Hepatocyte (in vitro differentiated cells): ENCODE results near the gene MECR. TPM values are rescaled to one million over a fixed set of nuclear protein-coding genes. Genes with fewer than 3 reads are reported as not detected.

ENCODE experiments used
- DNase-seq: peaks from one replicate; pipeline ENCODE4 v3.0.0-alpha.2; 2016; ENCODE audit warnings: low spot score
- H2AFZ ChIP-seq: fragments of 200-600 bp; sonication (generic); 2 replicates; pipeline ENCODE4 v1.6.0; 2016; ENCODE audit warnings: antibody characterized with exemption, mild to moderate bottlenecking
- H3K27ac ChIP-seq: fragments of 200-600 bp; sonication (generic); 2 replicates; pipeline ENCODE4 v1.5.1; 2016; ENCODE audit warnings: mild to moderate bottlenecking
- H3K27me3 ChIP-seq: fragments of 200-600 bp; sonication (generic); 2 replicates; pipeline ENCODE4 v1.6.1; 2016
- H3K36me3 ChIP-seq: fragments of 200-600 bp; sonication (generic); replicated peaks from 2 replicates; pipeline ENCODE4 v1.5.1; 2016; ENCODE audit warnings: low read depth; ENCODE audit not compliant: insufficient read depth
- H3K4me1 ChIP-seq: fragments of 200-600 bp; sonication (generic); 2 replicates; pipeline ENCODE4 v1.5.1; 2016; ENCODE audit warnings: mild to moderate bottlenecking, moderate library complexity; ENCODE audit not compliant: insufficient read depth
- H3K4me2 ChIP-seq: fragments of 200-600 bp; sonication (generic); 2 replicates; pipeline ENCODE4 v1.6.0; 2016
- H3K4me3 ChIP-seq: fragments of 200-600 bp; sonication (generic); 2 replicates; pipeline ENCODE4 v1.5.1; 2016; ENCODE audit warnings: mild to moderate bottlenecking
- H3K79me2 ChIP-seq: fragments of 200-600 bp; sonication (generic); 2 replicates; pipeline ENCODE4 v1.6.0; 2017; ENCODE audit warnings: mild to moderate bottlenecking
- H3K9me2 ChIP-seq: fragments of 200-600 bp; sonication (generic); replicated peaks from 2 replicates; pipeline ENCODE4 v1.6.0; 2017; ENCODE audit warnings: mild to moderate bottlenecking; ENCODE audit not compliant: insufficient read depth
- H3K9me3 ChIP-seq: fragments of 200-600 bp; sonication (generic); 2 replicates; pipeline ENCODE4 v1.5.1; 2016; ENCODE audit warnings: low read depth, mild to moderate bottlenecking
- H4K20me1 ChIP-seq: fragments of 200-600 bp; sonication (generic); 2 replicates; pipeline ENCODE4 v1.6.0; 2016; ENCODE audit warnings: mild to moderate bottlenecking; ENCODE audit not compliant: insufficient read depth, poor library complexity, severe bottlenecking
- EZH2 ChIP-seq: fragments of 200-600 bp; sonication (generic); IDR thresholded peaks from 2 replicates; pipeline ENCODE4 v1.6.1; 2016; ENCODE audit warnings: antibody characterized with exemption, mild to moderate bottlenecking, borderline replicate concordance
- EZH2phosphoT487 ChIP-seq: fragments of 200-600 bp; sonication (generic); IDR thresholded peaks from one replicate; pipeline ENCODE4 v1.6.1; 2018; ENCODE audit warnings: antibody characterized with exemption, mild to moderate bottlenecking, low read depth, moderate library complexity; ENCODE audit not compliant: unreplicated experiment, severe bottlenecking
- WGBS: methylation state at CpG from one replicate; pipeline ENCODE4 v1.1.6; 2016; ENCODE audit warnings: low lambda C conversion rate; ENCODE audit errors: missing lambda C conversion rate; 5-methylcytosine and 5-hydroxymethylcytosine counted together
- polyA plus RNA-seq: library from polyadenylated mRNA; unstranded; fragments of >200 nt; fragmentation: Nextera tagmentation; extraction: Ambion mirVana; gene quantifications from 2 replicates; pipeline ENCODE4 v1.2.1, GENCODE V29; 2016
- total RNA-seq: library from RNA; depleted of rRNA; stranded (reverse); fragments of >200 nt; gene quantifications from 2 replicates; pipeline ENCODE4 v1.2.3, GENCODE V29; 2014
- TF ChIP-seq, protein P1 (sequence below): fragments of 200-600 bp; sonication (generic); IDR thresholded peaks from 2 replicates; pipeline ENCODE4 v1.5.1; 2016; ENCODE audit warnings: antibody characterized with exemption, mild to moderate bottlenecking; ENCODE audit not compliant: poor library complexity

The MECR gene
- total and polyA plus RNA-seq, 2 experiments from 2014 or later = 14.2 to 35.2 TPM

DNA sequence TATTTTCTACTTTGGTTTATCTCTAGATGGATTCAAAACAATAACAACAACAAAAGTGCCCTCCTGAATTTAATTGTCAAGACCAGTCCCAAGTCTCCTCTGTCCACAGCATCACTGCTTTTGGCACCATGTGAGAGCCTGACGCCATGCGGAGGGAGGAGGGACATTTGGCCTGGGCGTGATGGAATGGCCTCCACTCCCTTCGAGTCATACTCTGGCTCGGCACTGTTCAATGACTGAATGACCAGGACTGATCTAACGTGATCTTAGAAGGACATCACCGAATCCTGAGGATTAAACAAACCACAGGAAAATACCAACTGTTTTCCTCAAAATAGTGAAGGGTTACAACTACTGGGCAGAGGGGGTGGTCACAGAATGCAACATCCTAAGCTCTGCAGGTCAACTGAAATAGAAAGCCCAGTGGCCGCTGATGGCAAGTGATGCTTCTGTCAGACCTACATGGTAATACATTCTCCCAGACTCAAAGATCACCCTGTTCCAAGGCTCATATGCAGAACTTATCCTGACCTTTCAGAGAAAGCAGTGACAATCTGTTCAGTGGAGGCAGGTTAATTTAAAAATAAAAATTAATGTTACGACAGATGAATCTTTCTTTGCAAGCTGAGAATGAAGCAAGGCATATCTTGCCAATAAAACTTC lies 68.1 kb downstream of the MECR start:
- Histone ChIP-seq H3K4me2 (no peak overlapping the region), H3K4me1 (peaks cover 39% of the 10 kb centered on the region), H3K9me3 (no peaks in the 10 kb centered on the region), H2AFZ (no peak overlapping the region), H3K27me3 (no peaks in the 10 kb centered on the region), H4K20me1 (peaks cover 73% of the 10 kb centered on the region), H3K27ac (peak overlapping the region; percentile 41), H3K9me2 (no peaks in the 10 kb centered on the region), H3K79me2 (peaks cover 95% of the 10 kb centered on the region), H3K36me3 (peaks cover 9% of the 10 kb centered on the region), H3K4me3 (no peak overlapping the region)
- no peak for DNase-seq
- TF ChIP-seq EZH2 (no peak), EZH2phosphoT487 (no peak)
- TF ChIP-seq, protein P1, sequence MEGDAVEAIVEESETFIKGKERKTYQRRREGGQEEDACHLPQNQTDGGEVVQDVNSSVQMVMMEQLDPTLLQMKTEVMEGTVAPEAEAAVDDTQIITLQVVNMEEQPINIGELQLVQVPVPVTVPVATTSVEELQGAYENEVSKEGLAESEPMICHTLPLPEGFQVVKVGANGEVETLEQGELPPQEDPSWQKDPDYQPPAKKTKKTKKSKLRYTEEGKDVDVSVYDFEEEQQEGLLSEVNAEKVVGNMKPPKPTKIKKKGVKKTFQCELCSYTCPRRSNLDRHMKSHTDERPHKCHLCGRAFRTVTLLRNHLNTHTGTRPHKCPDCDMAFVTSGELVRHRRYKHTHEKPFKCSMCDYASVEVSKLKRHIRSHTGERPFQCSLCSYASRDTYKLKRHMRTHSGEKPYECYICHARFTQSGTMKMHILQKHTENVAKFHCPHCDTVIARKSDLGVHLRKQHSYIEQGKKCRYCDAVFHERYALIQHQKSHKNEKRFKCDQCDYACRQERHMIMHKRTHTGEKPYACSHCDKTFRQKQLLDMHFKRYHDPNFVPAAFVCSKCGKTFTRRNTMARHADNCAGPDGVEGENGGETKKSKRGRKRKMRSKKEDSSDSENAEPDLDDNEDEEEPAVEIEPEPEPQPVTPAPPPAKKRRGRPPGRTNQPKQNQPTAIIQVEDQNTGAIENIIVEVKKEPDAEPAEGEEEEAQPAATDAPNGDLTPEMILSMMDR = no peak
- WGBS = 78% methylated on average over 9 of the region's 9 CpGs

DNA sequence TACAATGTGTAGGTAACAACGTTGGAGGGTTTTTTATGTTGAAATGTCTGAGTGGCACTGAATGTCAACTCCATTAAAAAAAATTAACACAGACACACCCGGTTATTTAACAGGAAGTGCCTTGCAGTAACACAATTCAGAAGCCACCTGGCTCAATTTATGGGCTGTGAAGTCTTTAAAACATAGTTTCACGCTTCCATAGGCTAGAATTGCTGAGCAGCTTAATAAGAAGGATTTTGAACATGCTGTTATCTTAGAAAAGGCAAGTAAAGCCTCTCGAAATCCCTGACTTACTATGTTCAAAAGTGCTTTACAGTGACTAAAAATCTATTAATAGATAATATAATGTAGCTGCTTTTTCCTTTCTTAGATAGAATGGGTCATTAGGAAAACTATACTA lies 68.7 kb downstream of the MECR start:
- no peak for TF ChIP-seq EZH2
- no peak for TF ChIP-seq EZH2phosphoT487
- TF ChIP-seq, protein P1 = no peak
- Histone ChIP-seq H3K79me2 (peaks cover 89% of the 10 kb centered on the region), H2AFZ (no peak overlapping the region), H3K27me3 (no peaks in the 10 kb centered on the region), H4K20me1 (peaks cover 67% of the 10 kb centered on the region), H3K36me3 (peaks cover 9% of the 10 kb centered on the region), H3K9me3 (no peaks in the 10 kb centered on the region), H3K4me3 (no peak overlapping the region), H3K27ac (peak overlapping the region; percentile 41), H3K4me1 (peaks cover 44% of the 10 kb centered on the region), H3K4me2 (no peak overlapping the region), H3K9me2 (no peaks in the 10 kb centered on the region)
- no peak for DNase-seq
- 46% methylated on average over 4 of the region's 4 CpGs for WGBS

DNA sequence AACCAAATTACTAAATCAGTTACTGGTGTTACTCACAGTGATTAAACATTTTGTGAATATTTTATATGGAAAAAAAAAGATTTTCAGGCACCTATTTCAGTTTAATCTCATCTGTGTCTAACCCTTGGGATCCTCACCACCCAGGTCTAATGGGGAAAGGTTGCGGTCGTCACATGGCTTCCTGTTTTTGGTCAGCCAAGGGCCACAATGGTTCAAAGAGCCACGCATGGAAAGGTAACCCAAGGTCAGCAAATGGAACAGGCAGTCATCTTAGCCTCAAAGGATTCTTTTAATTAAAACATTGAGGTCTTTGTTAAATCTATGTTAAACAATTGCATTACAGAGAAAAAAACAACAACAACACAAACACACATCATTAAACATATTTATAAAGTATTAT lies 71.0 kb downstream of the MECR start:
- no peak overlapping the region for H3K4me2 ChIP-seq
- no peaks in the 10 kb centered on the region for H3K9me2 ChIP-seq
- WGBS = 97% methylated on average over 3 of the region's 3 CpGs
- peaks cover 51% of the 10 kb centered on the region for H4K20me1 ChIP-seq
- TF ChIP-seq, protein P1 = no peak
- no peak for TF ChIP-seq EZH2phosphoT487
- no peak for TF ChIP-seq EZH2
- no peak overlapping the region for H3K4me3 ChIP-seq
- H3K36me3 ChIP-seq = peaks cover 9% of the 10 kb centered on the region
- H3K79me2 ChIP-seq = peaks cover 85% of the 10 kb centered on the region
- no peak overlapping the region for H2AFZ ChIP-seq
- H3K4me1 ChIP-seq = peaks cover 44% of the 10 kb centered on the region
- no peaks in the 10 kb centered on the region for H3K9me3 ChIP-seq
- H3K27ac ChIP-seq = no peak overlapping the region
- no peak for DNase-seq
- H3K27me3 ChIP-seq = no peaks in the 10 kb centered on the region
